Measurements from ENCODE around the gene NFATC2IP.
"Not testable (repeated sequence)": the region's sequence is repeated elsewhere in the genome, so short reads cannot be mapped to it uniquely, and the experiment has no call there.

The NFATC2IP gene

GRCh38 chr16:28974007-28974436 lies 23.3 kb downstream of the NFATC2IP start:
- H3K27me3 ChIP-seq, result no peaks in the 10 kb centered on the region
- peak; percentile 86 for DNase-seq
- H3K4me1 ChIP-seq, result no peaks in the 10 kb centered on the region; the same call in 1 of the 2 replicates
- peak; percentile 88 for TF ChIP-seq CTCF (IDR thresholded peaks at IDR 0.05; ENCODE audit: low read depth, low read length)
- H3K9me3 ChIP-seq, result no peaks in the 10 kb centered on the region
- peak overlapping the region; percentile 96 for H3K4me3 ChIP-seq (ENCODE audit: low read depth, low read length)
- no peaks in the 10 kb centered on the region for H3K36me3 ChIP-seq

GRCh38 chr16:28974437-28975157 lies 23.9 kb downstream of the NFATC2IP start, which contains the start of gene SPNS1:
TSS of gene SPNS1 (plus strand) at chr16:28974778. CDS start at chr16:28975152, 374 bp downstream.
- Histone ChIP-seq H3K9me3 (no peaks in the 10 kb centered on the region), H3K27me3 (no peaks in the 10 kb centered on the region), H3K4me3 (ENCODE audit: low read depth, low read length) (peak within 1 kb of the TSS; percentile 96), H3K4me1 (no peaks in the 10 kb centered on the region; the same call in 1 of the 2 replicates), H3K36me3 (no peaks in the 10 kb centered on the region)
- TF ChIP-seq CTCF (IDR thresholded peaks at IDR 0.05; ENCODE audit: low read depth, low read length), result no peak
- peak; percentile 98 for DNase-seq

- Histone ChIP-seq H3K4me3 (ENCODE audit: low read depth, low read length) (peak overlapping the region; percentile 96), H3K9me3 (no peaks in the 10 kb centered on the region), H3K36me3 (no peaks in the 10 kb centered on the region), H3K4me1 (no peaks in the 10 kb centered on the region; the same call in 1 of the 2 replicates), H3K27me3 (no peaks in the 10 kb centered on the region)
- no peak for TF ChIP-seq CTCF (IDR thresholded peaks at IDR 0.05; ENCODE audit: low read depth, low read length)
- DNase-seq, result no peak
Observed at GRCh38 chr16:28975158-28975599, 24.4 kb downstream of the NFATC2IP start.

GRCh38 chr16:28977703-28978662 lies 27.2 kb downstream of the NFATC2IP start:
- Histone ChIP-seq H3K4me1 (no peaks in the 10 kb centered on the region; the same call in 1 of the 2 replicates), H3K27me3 (no peaks in the 10 kb centered on the region), H3K36me3 (peaks cover 7% of the 10 kb centered on the region; the same call in 1 of the 2 replicates), H3K9me3 (no peaks in the 10 kb centered on the region), H3K4me3 (ENCODE audit: low read depth, low read length) (no peak overlapping the region)
- TF ChIP-seq CTCF (IDR thresholded peaks at IDR 0.05; ENCODE audit: low read depth, low read length), result peak; percentile 51
- DNase-seq, result no peak

- TF ChIP-seq CTCF (IDR thresholded peaks at IDR 0.05; ENCODE audit: low read depth, low read length), result 0 out of 2 replicates have a peak, but pooled peaks have one; percentile 2
- not testable (repeated sequence) for H3K36me3 ChIP-seq; H3K9me3 ChIP-seq; DNase-seq; H3K4me1 ChIP-seq; H3K27me3 ChIP-seq; H3K4me3 ChIP-seq (ENCODE audit: low read depth, low read length)
Observed at GRCh38 chr16:28980330-28980729, 29.6 kb downstream of the NFATC2IP start.

Measured in BE2C (cell line).